ENCODE results near the gene ACER3.
"Not testable (repeated sequence)": the region's sequence is repeated elsewhere in the genome, so short reads cannot be mapped to it uniquely, and the experiment has no call there.

The ACER3 gene

GRCh38 chr11:76860539-76861475, at the start of gene ACER3:
Gene ACER3 (plus strand): TSS chr11:76860918. CDS start chr11:76860977, 59 bp downstream.
- peak; percentile 96 for DNase-seq (ENCODE audit: low spot score)

GRCh38 chr11:76811259-76811658, 49.5 kb upstream of the ACER3 start:
- DNase-seq (ENCODE audit: low spot score) = no peak

GRCh38 chr11:76814414-76814813, 46.3 kb upstream of the ACER3 start:
- no peak for DNase-seq (ENCODE audit: low spot score)

- not testable (repeated sequence) for DNase-seq (ENCODE audit: low spot score)
Observed at GRCh38 chr11:76815678-76816077, 45.0 kb upstream of the ACER3 start.

GRCh38 chr11:76820184-76820566, 40.5 kb upstream of the ACER3 start:
- no peak for DNase-seq (ENCODE audit: low spot score)

GRCh38 chr11:76821396-76821795, 39.3 kb upstream of the ACER3 start:
- not testable (repeated sequence) for DNase-seq (ENCODE audit: low spot score)

GRCh38 chr11:76822406-76822805, 38.3 kb upstream of the ACER3 start:
- no peak for DNase-seq (ENCODE audit: low spot score)

GRCh38 chr11:76823481-76824028, 37.2 kb upstream of the ACER3 start:
- DNase-seq (ENCODE audit: low spot score) = peak; percentile 99

GRCh38 chr11:76824083-76824939, 36.4 kb upstream of the ACER3 start:
- peak; percentile 90 for DNase-seq (ENCODE audit: low spot score)

- peak; percentile 49 for DNase-seq (ENCODE audit: low spot score)
Observed at GRCh38 chr11:76824980-76825725, 35.6 kb upstream of the ACER3 start.

GRCh38 chr11:76825726-76826396, 34.9 kb upstream of the ACER3 start:
- no peak for DNase-seq (ENCODE audit: low spot score)

GRCh38 chr11:76826508-76826907, 34.2 kb upstream of the ACER3 start:
- DNase-seq (ENCODE audit: low spot score) = not testable (repeated sequence)

- DNase-seq (ENCODE audit: low spot score) = not testable (repeated sequence)
Observed at GRCh38 chr11:76827005-76827404, 33.7 kb upstream of the ACER3 start.

GRCh38 chr11:76830639-76831327, 29.9 kb upstream of the ACER3 start:
- no peak for DNase-seq (ENCODE audit: low spot score)

- DNase-seq (ENCODE audit: low spot score) = no peak
Observed at GRCh38 chr11:76831686-76832310, 28.9 kb upstream of the ACER3 start.

GRCh38 chr11:76832361-76832760, 28.4 kb upstream of the ACER3 start:
- no peak for DNase-seq (ENCODE audit: low spot score)

GRCh38 chr11:76834151-76834550, 26.6 kb upstream of the ACER3 start:
- no peak for DNase-seq (ENCODE audit: low spot score)

GRCh38 chr11:76835036-76835435, 25.7 kb upstream of the ACER3 start:
- no peak for DNase-seq (ENCODE audit: low spot score)

- no peak for DNase-seq (ENCODE audit: low spot score)
Observed at GRCh38 chr11:76835928-76836612, 24.6 kb upstream of the ACER3 start.
